Kidney capillary endothelial cell (primary cell): Measurements from ENCODE around the gene LAGE3.

ENCODE experiments used
- DNase-seq: peaks from one replicate; pipeline ENCODE4 v3.0.0-alpha.2; 2018; ENCODE audit warnings: low spot score

Gene LAGE3

DNA sequence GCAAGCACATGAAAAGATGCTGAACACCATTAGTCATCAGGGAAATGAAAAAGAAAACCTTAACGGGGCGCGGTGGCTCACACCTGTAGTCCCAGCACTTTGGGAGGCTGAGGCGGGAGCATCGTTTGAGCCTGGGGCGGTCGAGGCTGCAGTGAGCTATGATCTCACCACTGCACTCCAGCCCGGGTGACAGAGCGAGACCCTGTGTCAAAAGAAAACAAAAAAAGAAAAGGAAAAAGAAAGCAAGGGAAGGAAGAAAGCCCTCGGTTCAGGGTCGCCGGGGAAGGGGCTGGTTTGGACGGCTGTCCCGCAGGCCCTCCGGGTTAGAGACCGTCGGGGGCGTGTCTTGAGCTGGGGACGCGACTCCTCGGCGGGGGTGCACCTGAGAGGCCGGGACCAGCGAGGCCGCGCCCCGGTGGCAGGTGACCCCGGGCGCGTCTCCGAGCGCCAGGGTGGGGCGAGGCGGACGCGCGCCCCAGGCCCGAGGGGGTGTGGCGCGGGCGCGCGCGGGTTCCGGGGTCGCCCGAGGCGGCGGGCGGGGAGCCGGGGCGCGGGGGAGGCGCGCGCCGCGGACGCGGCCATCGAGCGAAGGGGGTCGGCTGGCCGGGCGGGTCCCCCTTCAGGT, 21.5 kb downstream of the LAGE3 start:
- no peak for DNase-seq

GRCh38 chrX:154452823-154453222, 26.3 kb downstream of the LAGE3 start:
- DNase-seq: no peak

- DNase-seq: no peak
Measured at GRCh38 chrX:154450312-154450711, 28.8 kb downstream of the LAGE3 start.

DNA sequence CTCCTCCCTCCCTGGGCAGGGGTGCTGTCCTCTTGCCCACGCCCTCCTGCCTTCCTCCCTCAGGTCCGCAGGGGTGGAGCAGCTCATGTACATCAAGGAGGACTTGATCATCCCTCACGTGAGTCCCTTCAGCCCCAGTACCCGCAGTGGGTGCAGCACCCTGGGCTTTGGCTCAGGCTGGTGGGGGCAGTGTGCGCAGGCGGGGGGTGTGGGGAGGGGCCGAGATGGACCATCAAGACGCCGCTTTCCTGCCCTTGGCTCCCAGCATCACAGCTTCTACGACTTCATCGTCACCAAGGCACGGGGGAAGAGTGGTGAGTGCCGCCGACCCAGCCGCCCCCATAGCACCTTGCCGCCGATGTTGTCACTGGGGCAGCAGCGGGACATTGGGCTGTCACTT, 29.5 kb downstream of the LAGE3 start:
- DNase-seq: no peak

- DNase-seq: no peak
Measured at GRCh38 chrX:154448484-154448883, 30.6 kb downstream of the LAGE3 start.

DNA sequence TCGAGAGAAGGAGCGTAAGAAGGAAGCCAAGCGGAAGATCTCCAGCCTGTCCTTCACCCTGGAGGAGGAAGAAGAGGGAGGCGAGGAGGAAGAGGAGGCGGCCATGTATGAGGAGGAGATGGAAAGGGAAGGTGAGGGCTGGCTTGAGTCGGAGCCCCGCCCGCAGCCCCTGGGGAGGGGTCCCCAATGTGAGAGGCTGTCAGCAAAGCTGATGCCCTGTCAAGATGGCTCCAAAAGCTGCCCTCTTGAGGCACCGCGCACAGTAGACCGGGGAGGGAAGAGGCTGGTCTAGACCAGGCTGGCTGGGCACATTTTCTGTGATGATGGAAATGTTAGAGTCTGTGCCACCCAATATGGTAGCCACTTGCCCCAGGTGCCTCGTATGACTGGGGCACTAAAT, 32.7 kb downstream of the LAGE3 start:
- DNase-seq: no peak

GRCh38 chrX:154445776-154446175, 33.3 kb downstream of the LAGE3 start:
- DNase-seq: no peak

GRCh38 chrX:154444755-154445246, 34.3 kb downstream of the LAGE3 start:
- no peak for DNase-seq

- no peak for DNase-seq
Measured at GRCh38 chrX:154443992-154444754, 34.9 kb downstream of the LAGE3 start, which contains the start of gene FAM50A. Gene FAM50A (plus strand): TSS chrX:154444141. CDS start chrX:154444236, 95 bp downstream.

- no peak for DNase-seq
Measured at GRCh38 chrX:154443479-154443910, 35.6 kb downstream of the LAGE3 start.

- no peak for DNase-seq
Measured at GRCh38 chrX:154441984-154442707, 36.9 kb downstream of the LAGE3 start.

DNA sequence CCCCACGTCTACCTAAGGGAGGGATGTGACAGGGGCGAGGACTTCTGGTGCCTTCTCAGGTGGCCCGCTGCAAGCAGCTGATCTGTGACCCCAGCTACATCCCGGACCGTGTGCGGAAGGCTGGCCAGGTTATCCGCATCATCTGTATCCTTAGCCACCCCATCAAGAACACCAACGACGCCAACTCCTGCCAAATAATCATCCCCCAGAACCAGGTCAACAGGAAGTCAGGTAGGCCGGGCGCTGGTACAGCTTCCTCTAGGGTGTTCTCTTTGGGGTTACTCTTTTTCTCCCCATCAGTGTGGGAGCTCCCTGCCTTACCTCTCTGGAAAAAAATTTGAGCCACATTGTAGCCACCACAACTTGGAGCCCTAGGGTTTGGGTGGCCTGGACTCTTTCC, 37.5 kb downstream of the LAGE3 start:
- no peak for DNase-seq

- DNase-seq: no peak
Measured at GRCh38 chrX:154440623-154441357, 38.3 kb downstream of the LAGE3 start.

DNA sequence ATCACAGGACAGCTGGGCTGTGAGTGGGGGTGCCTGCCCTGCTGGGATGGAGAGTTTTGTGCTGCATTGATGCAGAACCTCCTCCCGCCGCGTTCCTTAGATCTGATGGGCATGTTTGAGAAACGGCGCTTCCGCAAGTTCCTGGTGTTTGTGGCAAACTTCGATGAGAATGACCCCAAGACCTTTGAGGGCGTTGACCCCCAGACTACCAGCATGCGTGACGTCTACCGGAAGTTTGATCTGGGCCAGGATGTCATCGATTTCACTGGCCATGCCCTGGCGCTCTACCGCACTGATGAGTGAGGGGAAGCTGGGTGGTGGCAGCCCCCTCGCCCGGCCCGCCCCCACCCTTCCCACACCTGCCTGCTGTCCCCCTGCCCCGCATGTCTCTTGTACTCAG, 39.2 kb downstream of the LAGE3 start:
- DNase-seq: no peak

- no peak for DNase-seq
Measured at GRCh38 chrX:154437971-154438893, 40.8 kb downstream of the LAGE3 start.

DNA sequence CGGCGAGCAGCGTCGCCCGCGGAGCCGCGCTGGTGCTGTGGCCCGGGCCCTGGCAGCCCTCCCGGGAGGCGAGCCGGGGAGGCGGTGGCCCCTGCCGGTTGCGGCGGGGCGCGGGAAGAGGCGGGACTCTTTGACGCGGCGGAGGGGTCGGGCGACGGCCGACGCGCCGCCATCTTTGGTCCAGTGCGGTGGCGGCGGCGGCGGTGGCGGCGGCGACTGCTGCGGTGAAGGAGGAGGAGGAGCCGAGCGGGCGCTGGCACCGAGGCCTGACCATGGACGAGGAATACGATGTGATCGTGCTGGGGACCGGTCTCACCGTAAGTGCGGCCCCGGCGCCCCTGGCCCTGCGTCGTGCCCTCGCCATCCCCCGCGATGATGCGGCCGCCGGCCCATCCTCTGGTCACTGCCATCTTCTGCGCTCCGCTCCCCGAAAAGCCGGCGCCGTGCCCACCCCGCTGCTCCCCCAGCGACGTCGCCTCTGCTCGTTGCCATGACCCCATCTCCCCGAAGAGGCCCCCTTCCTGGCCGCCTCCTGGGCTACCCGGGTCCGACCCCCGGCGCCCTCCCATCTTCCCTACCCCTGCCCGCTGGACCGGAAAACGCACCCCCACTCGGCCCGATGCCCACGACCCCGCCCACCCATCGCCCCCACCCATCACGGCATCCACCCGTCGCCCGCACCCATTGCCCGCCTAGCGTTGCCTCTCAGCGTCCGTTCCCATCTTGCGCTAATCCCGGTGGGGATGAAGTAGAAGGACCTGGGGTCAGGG, 41.9 kb downstream of the LAGE3 start, which contains the start of gene GDI1:
Gene GDI1 (plus strand): TSS at position 172 of the 770 bp plus-strand sequence. CDS start 101 bp downstream, at position 273.
- no peak for DNase-seq

GRCh38 chrX:154436374-154436982, 42.6 kb downstream of the LAGE3 start:
- DNase-seq: no peak

DNA sequence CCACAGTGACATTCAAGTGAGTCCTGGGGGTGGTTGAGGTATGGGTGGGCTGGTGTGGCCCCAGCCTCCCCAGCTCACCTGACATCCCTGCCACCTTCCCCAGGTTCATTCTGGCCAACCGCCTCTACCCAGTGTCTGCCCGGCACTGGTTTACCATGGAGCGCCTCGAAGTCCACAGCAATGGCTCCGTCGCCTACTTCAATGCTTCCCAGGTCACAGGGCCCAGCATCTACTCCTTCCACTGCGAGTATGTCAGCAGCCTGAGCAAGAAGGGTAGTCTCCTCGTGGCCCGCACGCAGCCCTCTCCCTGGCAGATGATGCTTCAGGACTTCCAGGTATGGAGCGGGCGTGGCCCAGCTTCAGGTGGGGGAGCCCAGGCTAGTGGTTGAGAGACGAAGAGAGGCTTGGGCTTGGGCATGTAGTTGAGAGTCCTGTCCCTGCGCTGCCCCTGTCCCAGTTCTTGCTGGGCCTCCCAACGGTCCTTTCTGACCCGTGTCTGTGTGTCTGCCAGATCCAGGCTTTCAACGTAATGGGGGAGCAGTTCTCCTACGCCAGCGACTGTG, 43.8 kb downstream of the LAGE3 start:
- DNase-seq: no peak
